ENCODE data around the gene MAP3K8. TPM values are rescaled to one million over a fixed set of nuclear protein-coding genes. Genes with fewer than 3 reads are reported as not detected.
"Not testable (repeated sequence)": the region's sequence is repeated elsewhere in the genome, so short reads cannot be mapped to it uniquely, and the experiment has no call there.

Gene MAP3K8
- total RNA-seq, 4 donors from 2014 or later: 44.7 to 74.1 (median 56.2) TPM

GRCh38 chr10:30434273-30435072 is 489 bp downstream of the MAP3K8 start:
- no peaks in the 10 kb centered on the region for H3K27me3 ChIP-seq
- H3K4me1 ChIP-seq: peaks cover 0 to 56% (median 36%) of the 10 kb centered on the region in 4 donors
- DNase-seq (ENCODE audit: low spot score in 2 of 2): peak; percentile 86 to 93
- peak overlapping the region; percentile 97 to 100 (median 98) for H3K27ac ChIP-seq
- peaks cover 0 to 7% (median 0%) of the 10 kb centered on the region in 3 donors for H3K36me3 ChIP-seq
- no peaks in the 10 kb centered on the region for H3K9me3 ChIP-seq
- H3K4me3 ChIP-seq: peak overlapping the region; percentile 81 to 96 (median 84)
- 1% methylated on average over 31 to 35 of the region's 56 CpGs for WGBS, 2 donors
- TF ChIP-seq CTCF (IDR thresholded peaks at IDR 0.05) (peak in 1 of 5 experiments; percentile 36), EP300 (IDR thresholded peaks at IDR 0.05) (peak in 1 of 2 donors; percentile 97), POLR2A (IDR thresholded peaks at IDR 0.05) (peak; percentile 89 to 91)

- TF ChIP-seq POLR2A (IDR thresholded peaks at IDR 0.05) (no peak), CTCF (IDR thresholded peaks at IDR 0.05) (no peak), EP300 (IDR thresholded peaks at IDR 0.05) (no peak)
- H3K4me1 ChIP-seq: peaks cover 0 to 62% (median 37%) of the 10 kb centered on the region in 4 donors
Observed at GRCh38 chr10:30435073-30435422, 1.1 kb downstream of the MAP3K8 start.

GRCh38 chr10:30435499-30436167 is 1.6 kb downstream of the MAP3K8 start:
- Histone ChIP-seq H3K4me3 (peak overlapping the region; percentile 81 to 96 (median 84)), H3K4me1 (peaks cover 0 to 65% (median 39%) of the 10 kb centered on the region in 4 donors), H3K27ac (peak overlapping the region; percentile 97 to 100 (median 98)), H3K36me3 (peaks cover 0 to 15% (median 0%) of the 10 kb centered on the region in 3 donors)
- 59 to 66% methylated on average over 15 of the region's 15 CpGs for WGBS, 2 donors
- not testable (repeated sequence) for DNase-seq (ENCODE audit: low spot score in 2 of 2); H3K9me3 ChIP-seq; H3K27me3 ChIP-seq

More at GRCh38 chr10:30435073-30435422, 1.1 kb downstream of the MAP3K8 start:
- 2 to 3% methylated on average over 13 of the region's 13 CpGs for WGBS, 2 donors
- Histone ChIP-seq H3K4me3 (peak overlapping the region; percentile 81 to 96 (median 84)), H3K27ac (peak overlapping the region; percentile 97 to 100 (median 98)), H3K27me3 (no peaks in the 10 kb centered on the region), H3K36me3 (peaks cover 0 to 13% (median 0%) of the 10 kb centered on the region in 3 donors), H3K9me3 (no peaks in the 10 kb centered on the region)
- DNase-seq (ENCODE audit: low spot score in 2 of 2): peak in 1 of 2 donors; percentile 69

- Histone ChIP-seq H3K27me3 (no peaks in the 10 kb centered on the region), H3K36me3 (peaks cover 0 to 15% (median 0%) of the 10 kb centered on the region in 3 donors), H3K27ac (peak overlapping the region; percentile 97 to 100 (median 98)), H3K9me3 (no peaks in the 10 kb centered on the region), H3K4me3 (peak overlapping the region; percentile 81 to 96 (median 84)), H3K4me1 (peaks cover 0 to 65% (median 36%) of the 10 kb centered on the region in 4 donors)
- WGBS, 2 donors: 9 to 17% methylated on average over 7 of the region's 7 CpGs
- DNase-seq (ENCODE audit: low spot score in 2 of 2): no peak
- TF ChIP-seq EP300 (IDR thresholded peaks at IDR 0.05) (peak in 1 of 2 donors; percentile 39), CTCF (IDR thresholded peaks at IDR 0.05) (no peak), POLR2A (IDR thresholded peaks at IDR 0.05) (peak in 1 of 2 donors; percentile 42)
Observed at GRCh38 chr10:30436191-30436611, 2.2 kb downstream of the MAP3K8 start.

GRCh38 chr10:30436671-30437030 is 2.7 kb downstream of the MAP3K8 start:
- Histone ChIP-seq H3K4me1 (peaks cover 0 to 65% (median 37%) of the 10 kb centered on the region in 4 donors), H3K9me3 (no peaks in the 10 kb centered on the region), H3K27ac (peak overlapping the region; percentile 97 to 100 (median 98)), H3K36me3 (peaks cover 0 to 17% (median 0%) of the 10 kb centered on the region in 3 donors), H3K4me3 (peak overlapping the region; percentile 81 to 96 (median 84)), H3K27me3 (no peaks in the 10 kb centered on the region)
- DNase-seq (ENCODE audit: low spot score in 2 of 2): no peak
- no peak for TF ChIP-seq EP300 (IDR thresholded peaks at IDR 0.05)
- no peak for TF ChIP-seq CTCF (IDR thresholded peaks at IDR 0.05)
- TF ChIP-seq POLR2A (IDR thresholded peaks at IDR 0.05): no peak
- 20 to 24% methylated on average over 3 of the region's 3 CpGs for WGBS, 2 donors

All from tibial nerve (tissue), 4 donors.